CD14-positive monocyte (primary cell): ENCODE data around the gene FRMPD4. TPM values are rescaled to one million over a fixed set of nuclear protein-coding genes. Genes with fewer than 3 reads are reported as not detected.

Source experiments
- DNase-seq, 3 donors: peaks; one replicate each; pipeline ENCODE4 v3.0.0-alpha.2; 2011 to 2022
- H2AFZ ChIP-seq: 2 replicates; pipeline ENCODE4 v1.6.0; 2012; ENCODE audit warnings: mild to moderate bottlenecking, low read depth, low read length, inconsistent platforms; ENCODE audit not compliant: insufficient read depth, poor library complexity, severe bottlenecking
- H3K27ac ChIP-seq, 2 donors: 1 replicate in 1 of 2; 2 replicates in 1 of 2; pipeline ENCODE4 v1.5.1; 2012 to 2013; ENCODE audit warnings: low read length in 2 of 2, control low read depth in 1 of 2, inconsistent platforms in 1 of 2, low read depth in 1 of 2, mild to moderate bottlenecking in 1 of 2
- H3K27me3 ChIP-seq, 2 donors: one replicate each; pipeline versions ENCODE4 v1.6.0 to v1.6.1; 2011 to 2013; ENCODE audit warnings: low read length in 2 of 2; ENCODE audit not compliant: control insufficient read depth in 2 of 2, insufficient read depth in 2 of 2
- H3K36me3 ChIP-seq, 2 donors: replicated peaks in 1 of 2; 1 replicate in 1 of 2; 2 replicates in 1 of 2; pipeline versions ENCODE4 v1.5.1 to v1.6.1; 2012 to 2013; ENCODE audit warnings: low read length in 2 of 2, control low read depth in 1 of 2, inconsistent platforms in 1 of 2, mild to moderate bottlenecking in 1 of 2; ENCODE audit not compliant: insufficient read depth in 2 of 2, control insufficient read depth in 1 of 2
- H3K4me1 ChIP-seq, 2 donors: 1 replicate in 1 of 2; 2 replicates in 1 of 2; pipeline versions ENCODE4 v1.5.1 to v1.6.1; 2012 to 2013; ENCODE audit warnings: low read length in 2 of 2, control low read depth in 1 of 2, inconsistent platforms in 1 of 2, mild to moderate bottlenecking in 1 of 2, moderate library complexity in 1 of 2; ENCODE audit not compliant: insufficient read depth in 2 of 2, control insufficient read depth in 1 of 2
- H3K4me2 ChIP-seq: replicated peaks from 2 replicates; pipeline ENCODE3; 2012; ENCODE audit warnings: low read length, moderate library complexity, mild to moderate bottlenecking; ENCODE audit not compliant: poor library complexity, severe bottlenecking; ENCODE audit errors: extremely low read depth
- H3K4me3 ChIP-seq, 3 experiments: fragments of 200-600 bp in 1 of 3; sonication (generic) in 1 of 3; replicated peaks in 1 of 3; 1 replicate in 2 of 3; 2 replicates in 1 of 3; pipeline ENCODE4 v1.5.1; 2011 to 2013; ENCODE audit warnings: low read length in 3 of 3, mild to moderate bottlenecking in 3 of 3, control low read depth in 2 of 3, low read depth in 2 of 3, inconsistent platforms in 1 of 3, moderate library complexity in 1 of 3
- H3K79me2 ChIP-seq: 2 replicates; pipeline ENCODE4 v1.6.0; 2012; ENCODE audit warnings: mild to moderate bottlenecking, control low read depth, inconsistent platforms, low read length, moderate library complexity; ENCODE audit not compliant: insufficient read depth
- H3K9ac ChIP-seq: 2 replicates; pipeline ENCODE4 v1.6.0; 2017; ENCODE audit warnings: low read length, mild to moderate bottlenecking; ENCODE audit not compliant: insufficient read depth, poor library complexity, severe bottlenecking
- H3K9me3 ChIP-seq, 2 donors: replicated peaks in 1 of 2; 1 replicate in 1 of 2; 2 replicates in 1 of 2; pipeline versions ENCODE4 v1.5.1 to v1.6.1; 2012 to 2013; ENCODE audit warnings: low read length in 2 of 2, control low read depth in 1 of 2; ENCODE audit not compliant: control insufficient read depth in 1 of 2, insufficient read depth in 1 of 2
- H4K20me1 ChIP-seq: 2 replicates; pipeline ENCODE4 v1.6.0; 2012; ENCODE audit warnings: mild to moderate bottlenecking, low read length, control low read depth, moderate library complexity; ENCODE audit not compliant: insufficient read depth
- H3K27ac Mint-ChIP-seq, 7 donors: one replicate each; pipeline ENCODE4 v1.8.0; 2020; ENCODE audit warnings: mild to moderate bottlenecking in 7 of 7, mixed read lengths in 7 of 7, moderate library complexity in 6 of 7, inconsistent platforms in 2 of 7
- H3K27me3 Mint-ChIP-seq, 3 donors: one replicate each; pipeline ENCODE4 v1.8.0; 2021 to 2022; ENCODE audit warnings: low read depth in 3 of 3, mild to moderate bottlenecking in 3 of 3, mixed read lengths in 3 of 3, moderate library complexity in 3 of 3, inconsistent platforms in 1 of 3
- H3K36me3 Mint-ChIP-seq, 2 donors: one replicate each; pipeline ENCODE4 v1.8.0; 2020; ENCODE audit warnings: mixed read lengths in 2 of 2, inconsistent platforms in 1 of 2, mild to moderate bottlenecking in 1 of 2
- H3K4me1 Mint-ChIP-seq: one replicate; pipeline ENCODE4 v1.8.0; 2020; ENCODE audit warnings: mild to moderate bottlenecking, mixed read lengths
- H3K4me3 Mint-ChIP-seq, 2 donors: one replicate each; pipeline ENCODE4 v1.8.0; 2020; ENCODE audit warnings: mild to moderate bottlenecking in 2 of 2, mixed read lengths in 2 of 2, moderate library complexity in 1 of 2
- H3K9me3 Mint-ChIP-seq, 7 donors: one replicate each; pipeline ENCODE4 v1.8.0; 2020 to 2022; ENCODE audit warnings: mixed read lengths in 7 of 7, mild to moderate bottlenecking in 6 of 7, moderate library complexity in 6 of 7, inconsistent platforms in 2 of 7
- WGBS: methylation state at CpG from one replicate; pipeline ENCODE4 v1.1.5; 2013; ENCODE audit warnings: missing lambda C conversion rate; ENCODE audit not compliant: insufficient coverage; 5-methylcytosine and 5-hydroxymethylcytosine counted together
- intact Hi-C, 2 donors: fragments of 100-400 bp; cut with micrococcal nuclease; formaldehyde crosslinking; loops; one replicate each; pipeline versions ENCODE4 v1.15.0 to v1.15.1; 2023
- polyA plus RNA-seq, 3 donors: library from polyadenylated mRNA; depleted of rRNA in 1 of 3; unstranded in 2 of 3; stranded (reverse) in 1 of 3; fragments of 300-500 nt in 2 of 3; fragments of >200 nt in 1 of 3; fragmentation: Illumina TruSeq in 2 of 3; gene quantifications; 1 replicate in 2 of 3; 2 replicates in 1 of 3; pipeline ENCODE4 v1.2.3, GENCODE V29; 2012 to 2021
- TF ChIP-seq, protein P1 (sequence below): fragments of 200-600 bp; IDR thresholded peaks from one replicate; pipeline ENCODE4 v1.8.0; 2022; ENCODE audit warnings: antibody characterized with exemption, mild to moderate bottlenecking

Gene FRMPD4
- polyA plus RNA-seq, 3 donors, result not detected

GRCh38 chrX:12611471-12611870, 473.2 kb downstream of the FRMPD4 start:
- H3K27ac Mint-ChIP-seq, result no peak overlapping the region
- TF ChIP-seq, protein P1, sequence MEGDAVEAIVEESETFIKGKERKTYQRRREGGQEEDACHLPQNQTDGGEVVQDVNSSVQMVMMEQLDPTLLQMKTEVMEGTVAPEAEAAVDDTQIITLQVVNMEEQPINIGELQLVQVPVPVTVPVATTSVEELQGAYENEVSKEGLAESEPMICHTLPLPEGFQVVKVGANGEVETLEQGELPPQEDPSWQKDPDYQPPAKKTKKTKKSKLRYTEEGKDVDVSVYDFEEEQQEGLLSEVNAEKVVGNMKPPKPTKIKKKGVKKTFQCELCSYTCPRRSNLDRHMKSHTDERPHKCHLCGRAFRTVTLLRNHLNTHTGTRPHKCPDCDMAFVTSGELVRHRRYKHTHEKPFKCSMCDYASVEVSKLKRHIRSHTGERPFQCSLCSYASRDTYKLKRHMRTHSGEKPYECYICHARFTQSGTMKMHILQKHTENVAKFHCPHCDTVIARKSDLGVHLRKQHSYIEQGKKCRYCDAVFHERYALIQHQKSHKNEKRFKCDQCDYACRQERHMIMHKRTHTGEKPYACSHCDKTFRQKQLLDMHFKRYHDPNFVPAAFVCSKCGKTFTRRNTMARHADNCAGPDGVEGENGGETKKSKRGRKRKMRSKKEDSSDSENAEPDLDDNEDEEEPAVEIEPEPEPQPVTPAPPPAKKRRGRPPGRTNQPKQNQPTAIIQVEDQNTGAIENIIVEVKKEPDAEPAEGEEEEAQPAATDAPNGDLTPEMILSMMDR, result no peak
- intact Hi-C loops, result no loop called here
- peaks cover 0 to 10% (median 1%) of the 10 kb centered on the region in 7 donors for H3K9me3 Mint-ChIP-seq
- Histone ChIP-seq H4K20me1 (no peaks in the 10 kb centered on the region), H3K36me3 (no peaks in the 10 kb centered on the region), H3K27ac (no peak overlapping the region), H3K9ac (no peak overlapping the region), H3K79me2 (no peaks in the 10 kb centered on the region), H3K4me3 (no peak overlapping the region), H3K9me3 (no peaks in the 10 kb centered on the region), H3K4me1 (peaks cover 0 to 3% of the 10 kb centered on the region in 2 donors), H3K4me2 (peak overlapping the region; percentile 6), H2AFZ (no peak overlapping the region), H3K27me3 (no peaks in the 10 kb centered on the region)
- H3K27me3 Mint-ChIP-seq, result peaks cover 2 to 4% (median 2%) of the 10 kb centered on the region in 3 donors
- H3K36me3 Mint-ChIP-seq, result no peaks in the 10 kb centered on the region
- WGBS, result no CpG with 5 or more reads among the region's 4 CpGs
- H3K4me1 Mint-ChIP-seq, result peaks cover 12% of the 10 kb centered on the region
- no peak for DNase-seq
- no peak overlapping the region for H3K4me3 Mint-ChIP-seq

DNA sequence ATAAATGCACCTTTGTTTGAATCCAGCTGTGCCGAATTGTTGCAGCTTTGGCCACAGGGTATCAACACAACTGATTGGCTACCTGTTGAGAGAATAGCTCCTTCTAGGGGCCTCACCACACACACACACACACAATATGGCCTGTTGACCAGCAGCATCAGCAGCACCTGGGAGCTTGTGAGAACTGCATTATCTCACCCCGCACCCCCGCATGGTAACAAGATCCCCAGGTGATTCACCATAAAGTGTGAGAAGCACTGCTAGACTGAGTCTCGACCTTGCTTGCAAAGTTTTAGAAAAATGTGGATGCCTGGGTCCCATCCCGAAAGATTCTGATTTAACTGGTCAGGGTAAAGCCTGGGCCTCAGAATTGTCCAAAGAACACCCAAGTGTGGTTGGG, 476.0 kb downstream of the FRMPD4 start:
- intact Hi-C loops, result no loop called here
- no peak overlapping the region for H3K27ac Mint-ChIP-seq
- WGBS, result 100% methylated on average over 1 of the region's 5 CpGs
- Histone ChIP-seq H3K9ac (no peak overlapping the region), H3K27me3 (no peaks in the 10 kb centered on the region), H3K4me3 (no peak overlapping the region), H4K20me1 (no peaks in the 10 kb centered on the region), H3K27ac (no peak overlapping the region), H3K79me2 (no peaks in the 10 kb centered on the region), H3K9me3 (no peaks in the 10 kb centered on the region), H3K4me2 (no peak overlapping the region), H2AFZ (no peak overlapping the region), H3K4me1 (peaks cover 0 to 3% of the 10 kb centered on the region in 2 donors), H3K36me3 (no peaks in the 10 kb centered on the region)
- H3K4me3 Mint-ChIP-seq, result no peak overlapping the region
- H3K9me3 Mint-ChIP-seq, result peaks cover 0 to 12% (median 1%) of the 10 kb centered on the region in 7 donors
- DNase-seq, result no peak
- H3K27me3 Mint-ChIP-seq, result no peaks in the 10 kb centered on the region
- peaks cover 11% of the 10 kb centered on the region for H3K4me1 Mint-ChIP-seq
- TF ChIP-seq, protein P1, result no peak
- no peaks in the 10 kb centered on the region for H3K36me3 Mint-ChIP-seq
